Nucleus accumbens (tissue), 56 donors: ENCODE data around the gene TMEM30A.
A peak's percentile ranks its signal among the peaks of the same experiment; 100 is the strongest.

Source experiments
- DNase-seq, 56 donors: peaks; one replicate each; lab custom pipeline; 2025; lab: John Stamatoyannopoulos, UW

TMEM30A gene

GRCh38 chr6:75204217-75204958 lies 80.2 kb downstream of the TMEM30A start:
- DNase-seq: peak in 30 of 56 donors; percentile 13 to 72 (median 45)

GRCh38 chr6:75203721-75204120 lies 80.9 kb downstream of the TMEM30A start:
- DNase-seq: no peak
